Subcutaneous adipose tissue (tissue), 4 donors: ENCODE results near the gene FAM234B. TPM values are rescaled to one million over a fixed set of nuclear protein-coding genes. Genes with fewer than 3 reads are reported as not detected.

Source experiments
- total RNA-seq, 4 donors: library from RNA; depleted of rRNA; stranded (reverse); fragments of >200 nt; gene quantifications; one replicate each; pipeline ENCODE4 v1.1.0, GENCODE V29; 2016
- TF ChIP-seq, protein P1 (sequence below): fragments of 450-650 bp; IDR thresholded peaks from one replicate; pipeline ENCODE4 v1.5.1; 2016; ENCODE audit warnings: low read depth, mild to moderate bottlenecking, control low read depth, antibody characterized with exemption, moderate library complexity

The FAM234B gene
- total RNA-seq, 4 donors from 2014 or later: 5.2 to 6.4 (median 5.7) TPM

DNA sequence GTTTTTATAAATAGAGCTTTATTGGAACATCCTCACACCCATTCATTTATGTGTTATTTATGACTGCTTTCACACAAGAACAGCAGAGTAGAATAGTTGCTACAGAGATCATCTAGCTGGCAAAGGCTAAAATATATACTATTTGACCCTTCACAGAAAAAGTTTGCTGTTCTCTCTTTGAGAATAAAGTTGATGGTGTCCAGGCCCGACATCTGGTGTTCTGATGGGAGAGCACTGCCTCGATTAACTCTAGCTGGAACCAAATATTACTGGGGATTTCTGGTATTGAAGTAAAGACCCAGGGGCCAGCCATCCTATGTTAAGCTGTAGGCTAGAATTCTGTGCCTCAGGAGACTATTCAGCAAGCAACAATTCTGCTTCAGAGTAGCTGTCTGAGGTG, 21.8 kb downstream of the FAM234B start:
- TF ChIP-seq, protein P1, sequence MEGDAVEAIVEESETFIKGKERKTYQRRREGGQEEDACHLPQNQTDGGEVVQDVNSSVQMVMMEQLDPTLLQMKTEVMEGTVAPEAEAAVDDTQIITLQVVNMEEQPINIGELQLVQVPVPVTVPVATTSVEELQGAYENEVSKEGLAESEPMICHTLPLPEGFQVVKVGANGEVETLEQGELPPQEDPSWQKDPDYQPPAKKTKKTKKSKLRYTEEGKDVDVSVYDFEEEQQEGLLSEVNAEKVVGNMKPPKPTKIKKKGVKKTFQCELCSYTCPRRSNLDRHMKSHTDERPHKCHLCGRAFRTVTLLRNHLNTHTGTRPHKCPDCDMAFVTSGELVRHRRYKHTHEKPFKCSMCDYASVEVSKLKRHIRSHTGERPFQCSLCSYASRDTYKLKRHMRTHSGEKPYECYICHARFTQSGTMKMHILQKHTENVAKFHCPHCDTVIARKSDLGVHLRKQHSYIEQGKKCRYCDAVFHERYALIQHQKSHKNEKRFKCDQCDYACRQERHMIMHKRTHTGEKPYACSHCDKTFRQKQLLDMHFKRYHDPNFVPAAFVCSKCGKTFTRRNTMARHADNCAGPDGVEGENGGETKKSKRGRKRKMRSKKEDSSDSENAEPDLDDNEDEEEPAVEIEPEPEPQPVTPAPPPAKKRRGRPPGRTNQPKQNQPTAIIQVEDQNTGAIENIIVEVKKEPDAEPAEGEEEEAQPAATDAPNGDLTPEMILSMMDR: no peak

DNA sequence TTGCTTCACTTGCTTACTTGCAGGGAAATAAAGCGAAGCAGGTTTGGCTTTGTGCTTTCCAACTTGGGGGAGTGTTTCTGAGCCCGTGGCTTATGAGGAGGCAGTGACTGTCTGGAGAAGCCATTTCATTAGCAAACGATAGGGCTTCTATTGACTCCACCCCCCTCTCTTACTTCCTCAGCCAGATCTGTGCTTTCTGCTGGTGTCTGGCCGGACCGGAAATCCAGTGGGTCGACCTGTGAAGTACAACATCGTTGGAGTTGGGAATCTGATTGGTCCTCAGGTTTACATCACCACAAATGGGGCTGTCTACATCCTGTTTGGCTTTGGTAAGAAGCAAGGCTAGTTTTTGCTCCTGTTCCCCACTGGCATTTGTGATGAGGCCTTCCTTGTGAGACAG, 22.3 kb downstream of the FAM234B start:
- TF ChIP-seq, protein P1: no peak

DNA sequence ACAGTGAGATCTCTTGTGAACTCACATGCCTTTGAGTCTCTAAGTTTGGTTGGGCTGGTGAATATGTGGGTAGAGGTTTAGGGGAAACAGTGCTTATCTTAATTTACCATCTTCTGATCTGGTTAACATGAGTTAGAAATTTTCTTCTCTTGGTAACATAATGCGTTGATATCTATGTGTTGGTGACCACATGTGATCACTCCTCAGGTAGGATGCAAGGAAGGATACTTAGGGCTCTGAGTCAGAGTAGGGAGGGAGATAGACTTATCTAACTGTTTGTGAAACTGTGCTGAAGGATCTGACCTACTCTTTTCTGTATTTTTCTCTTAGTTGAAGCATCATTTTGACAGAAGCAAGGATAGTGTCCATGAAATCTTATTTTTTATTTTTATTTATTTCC, 23.1 kb downstream of the FAM234B start:
- TF ChIP-seq, protein P1: no peak

DNA sequence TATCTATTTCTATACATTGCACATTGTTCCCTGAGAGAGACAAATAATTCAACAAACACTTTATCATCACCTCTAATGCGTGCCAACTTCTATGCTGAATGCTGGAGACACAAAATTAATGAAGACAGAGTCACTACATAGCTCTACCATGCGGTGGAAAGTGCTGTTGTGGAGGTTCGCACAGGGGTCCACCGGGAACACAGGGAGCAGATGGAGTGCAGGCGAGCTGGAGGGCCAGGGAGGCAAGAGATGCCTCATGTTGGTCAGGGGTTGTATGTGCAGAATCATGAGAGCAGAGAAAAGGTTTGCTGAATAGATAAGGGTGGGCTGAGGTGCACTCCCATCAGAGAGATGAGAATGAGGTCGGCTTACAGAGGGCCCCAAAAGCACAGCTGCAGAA, 25.2 kb downstream of the FAM234B start:
- TF ChIP-seq, protein P1: no peak

DNA sequence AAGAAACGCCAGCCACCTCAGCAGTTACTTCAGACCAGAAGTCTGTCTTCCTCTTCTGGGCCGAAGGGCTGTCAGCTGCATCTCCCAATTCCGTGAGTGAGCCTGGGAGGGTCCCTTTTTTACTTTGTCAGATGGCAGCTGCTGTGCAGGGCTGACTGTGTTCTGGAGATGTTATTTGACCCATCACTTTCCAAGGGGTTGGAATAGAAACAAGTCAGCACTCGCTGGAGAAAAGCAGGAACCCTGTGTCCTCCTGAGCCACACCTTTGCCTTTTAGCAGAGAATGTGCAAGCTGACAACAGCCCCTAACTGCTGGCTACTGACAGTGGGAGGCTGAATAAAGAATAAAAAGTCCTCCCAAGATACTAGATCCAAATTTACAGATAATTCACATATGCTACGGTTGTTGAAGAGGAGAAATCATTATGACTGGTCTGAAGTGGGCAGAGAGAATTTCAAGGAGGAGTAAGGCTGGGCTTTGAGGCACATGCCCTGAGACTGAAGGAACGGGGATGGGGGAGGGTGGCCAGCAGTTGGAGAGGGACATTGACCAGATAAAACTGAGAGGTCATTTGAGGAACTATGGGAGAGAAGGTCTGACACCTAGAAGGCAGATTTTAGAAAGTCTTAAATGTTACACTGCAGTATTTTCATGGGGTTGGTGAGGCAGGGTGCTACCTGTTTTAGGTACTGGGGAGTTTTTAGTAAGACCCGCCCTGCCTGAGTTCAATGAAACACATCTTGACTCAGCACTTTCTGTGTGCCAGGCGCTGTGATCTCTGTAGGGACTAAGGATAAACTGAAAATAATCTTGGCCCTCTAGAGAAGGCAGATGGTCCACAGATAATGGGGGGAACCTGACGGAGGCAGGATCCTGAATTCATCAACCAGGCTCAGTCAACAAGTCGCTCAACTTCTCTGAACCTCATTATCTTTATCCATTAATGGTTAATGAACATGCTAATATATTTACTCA, 27.4 kb downstream of the FAM234B start:
- TF ChIP-seq, protein P1: no peak

DNA sequence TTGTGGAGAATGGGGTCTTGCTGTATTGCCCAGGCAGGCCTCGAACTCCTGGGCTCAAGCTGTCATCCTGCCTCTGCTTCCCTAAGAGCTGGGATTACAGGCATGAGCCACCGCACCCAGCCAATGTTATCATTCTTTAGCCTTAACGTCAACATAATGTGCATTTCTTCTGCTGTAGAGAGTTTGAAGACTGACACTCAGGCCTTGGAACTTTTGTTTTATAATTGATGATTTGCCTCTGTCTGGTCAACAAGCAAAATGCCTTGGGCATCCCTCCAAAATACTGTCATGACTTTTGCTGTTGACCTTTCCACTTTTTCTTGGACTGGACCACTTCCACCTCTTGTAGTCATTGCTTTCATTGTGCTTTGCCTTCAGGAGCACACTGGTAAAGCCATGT, 29.0 kb downstream of the FAM234B start:
- TF ChIP-seq, protein P1: no peak

DNA sequence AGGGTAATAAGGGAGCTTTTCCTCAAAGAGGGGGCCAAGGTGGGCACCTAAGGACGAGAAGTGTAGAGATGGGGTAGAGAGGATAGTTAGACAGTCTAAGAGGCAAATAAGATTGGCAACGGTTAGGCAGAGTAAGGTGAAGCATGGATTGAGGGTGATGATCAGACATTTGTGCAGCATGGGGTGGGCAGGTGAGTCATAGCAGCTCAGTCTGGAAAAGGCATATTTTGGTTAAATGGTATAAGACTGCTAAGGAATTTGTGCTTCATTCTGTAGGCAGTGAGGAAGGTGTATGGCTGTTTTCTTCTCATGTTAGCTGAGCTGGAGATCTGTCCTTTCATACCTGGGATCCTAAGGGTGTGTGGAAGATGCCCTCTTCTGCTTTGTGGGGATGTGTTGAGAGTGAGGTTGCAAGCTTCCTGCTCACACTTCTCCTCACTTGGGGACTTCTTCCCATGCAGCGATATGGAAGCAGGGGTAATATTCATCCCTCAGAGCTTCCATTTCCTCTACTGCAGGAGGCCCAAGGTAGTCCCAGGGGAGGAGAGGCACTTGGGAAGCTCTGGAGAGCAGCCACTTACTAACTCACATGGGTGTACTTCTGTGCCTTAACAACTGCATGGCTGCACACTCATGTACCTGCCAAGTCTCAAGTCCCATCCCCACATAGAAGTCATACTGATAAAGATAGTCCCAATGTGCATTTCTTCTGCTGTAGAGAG, 30.4 kb downstream of the FAM234B start:
- TF ChIP-seq, protein P1: no peak
